Astrocyte of the spinal cord (primary cell): Measurements from ENCODE around the gene DHX8.
"Not testable (repeated sequence)": the region's sequence is repeated elsewhere in the genome, so short reads cannot be mapped to it uniquely, and the experiment has no call there.

ENCODE experiments used
- DNase-seq: peaks from one replicate; pipeline ENCODE4 v3.0.0; 2011; ENCODE audit warnings: low read depth, low spot score
- H3K4me3 ChIP-seq: 2 replicates; pipeline ENCODE4 v1.5.1; 2011; ENCODE audit warnings: low read depth, mild to moderate bottlenecking, low read length, moderate library complexity
- CTCF ChIP-seq: IDR thresholded peaks from 2 replicates; pipeline ENCODE4 v1.5.1; 2012; ENCODE audit warnings: low read depth, mild to moderate bottlenecking, low read length, inconsistent platforms
- in situ Hi-C: cut with HindIII; loops from 2 replicates; pipeline ENCODE4 v1.10.0; 2017; ENCODE audit warnings: low sequenced_read_pairs

DHX8 gene

GRCh38 chr17:43443381-43443780 is 40.4 kb upstream of the DHX8 start:
- no peak for DNase-seq
- in situ Hi-C loops: no loop called here
- no peak for TF ChIP-seq CTCF
- H3K4me3 ChIP-seq: no peak overlapping the region

GRCh38 chr17:43444223-43445008 is 39.4 kb upstream of the DHX8 start:
- no peak for TF ChIP-seq CTCF
- in situ Hi-C loops: no loop called here
- peak; percentile 69 for DNase-seq
- H3K4me3 ChIP-seq: no peak overlapping the region

GRCh38 chr17:43445009-43445589 is 38.7 kb upstream of the DHX8 start:
- in situ Hi-C loops: no loop called here
- no peak for TF ChIP-seq CTCF
- DNase-seq: no peak
- no peak overlapping the region for H3K4me3 ChIP-seq

GRCh38 chr17:43446773-43447172 is 37.0 kb upstream of the DHX8 start:
- in situ Hi-C loops: no loop called here
- no peak for TF ChIP-seq CTCF
- H3K4me3 ChIP-seq: no peak overlapping the region
- DNase-seq: no peak

- no peak for TF ChIP-seq CTCF
- no peak for DNase-seq
- in situ Hi-C loops: no loop called here
- no peak overlapping the region for H3K4me3 ChIP-seq
Measured at GRCh38 chr17:43448720-43449469, 34.9 kb upstream of the DHX8 start.

- in situ Hi-C loops: no loop called here
- H3K4me3 ChIP-seq: no peak overlapping the region
- no peak for TF ChIP-seq CTCF
- DNase-seq: no peak
Measured at GRCh38 chr17:43449470-43450248, 34.1 kb upstream of the DHX8 start.

GRCh38 chr17:43450791-43451190 is 33.0 kb upstream of the DHX8 start:
- DNase-seq, in situ Hi-C loops, H3K4me3 ChIP-seq: not testable (repeated sequence)

- DNase-seq, H3K4me3 ChIP-seq, in situ Hi-C loops: not testable (repeated sequence)
Measured at GRCh38 chr17:43451741-43452140, 32.0 kb upstream of the DHX8 start.
